ENCODE measurements around the gene DBP.

DNA sequence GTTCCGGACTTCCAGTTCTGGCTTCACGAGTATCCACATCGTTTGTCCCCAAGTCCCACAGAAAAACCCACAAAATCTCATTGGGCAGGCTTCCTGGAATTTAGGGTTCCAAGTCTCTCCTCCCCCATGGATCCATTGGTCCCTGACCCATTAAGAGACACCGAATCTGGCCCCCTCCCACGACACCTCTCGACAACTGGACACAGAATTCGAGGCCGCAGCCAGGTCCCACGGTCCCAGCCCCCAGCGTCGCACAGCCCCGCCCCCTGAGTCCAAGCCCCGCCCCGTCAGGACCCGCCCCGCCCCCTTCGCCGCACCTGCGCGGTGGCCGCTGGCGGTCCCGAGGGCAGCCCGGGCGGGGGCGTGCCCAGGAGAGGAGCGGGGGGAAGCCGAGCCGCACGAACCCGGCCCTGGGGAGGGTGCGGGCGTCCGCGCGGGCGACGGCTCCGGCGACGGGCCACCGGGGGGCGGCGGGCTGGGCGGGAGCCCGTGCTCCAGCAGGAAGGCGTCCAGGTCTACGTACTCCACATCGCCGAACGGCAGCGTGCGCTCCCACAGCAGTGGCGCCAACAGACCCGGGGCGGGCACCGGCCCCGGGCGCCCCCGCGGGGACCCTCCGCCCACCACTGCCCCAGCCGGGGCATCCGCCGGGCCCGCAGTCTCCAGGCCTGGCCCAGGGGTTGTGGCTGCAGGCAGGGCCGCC, 1.8 kb downstream of the DBP start:
- TF ChIP-seq, protein P1, sequence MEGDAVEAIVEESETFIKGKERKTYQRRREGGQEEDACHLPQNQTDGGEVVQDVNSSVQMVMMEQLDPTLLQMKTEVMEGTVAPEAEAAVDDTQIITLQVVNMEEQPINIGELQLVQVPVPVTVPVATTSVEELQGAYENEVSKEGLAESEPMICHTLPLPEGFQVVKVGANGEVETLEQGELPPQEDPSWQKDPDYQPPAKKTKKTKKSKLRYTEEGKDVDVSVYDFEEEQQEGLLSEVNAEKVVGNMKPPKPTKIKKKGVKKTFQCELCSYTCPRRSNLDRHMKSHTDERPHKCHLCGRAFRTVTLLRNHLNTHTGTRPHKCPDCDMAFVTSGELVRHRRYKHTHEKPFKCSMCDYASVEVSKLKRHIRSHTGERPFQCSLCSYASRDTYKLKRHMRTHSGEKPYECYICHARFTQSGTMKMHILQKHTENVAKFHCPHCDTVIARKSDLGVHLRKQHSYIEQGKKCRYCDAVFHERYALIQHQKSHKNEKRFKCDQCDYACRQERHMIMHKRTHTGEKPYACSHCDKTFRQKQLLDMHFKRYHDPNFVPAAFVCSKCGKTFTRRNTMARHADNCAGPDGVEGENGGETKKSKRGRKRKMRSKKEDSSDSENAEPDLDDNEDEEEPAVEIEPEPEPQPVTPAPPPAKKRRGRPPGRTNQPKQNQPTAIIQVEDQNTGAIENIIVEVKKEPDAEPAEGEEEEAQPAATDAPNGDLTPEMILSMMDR (IDR thresholded peaks at IDR 0.05): no peak
- TF ChIP-seq POLR2A (IDR thresholded peaks at IDR 0.05): peak in 1 of 2 donors; percentile 47
